Uterus (tissue), 4 donors: ENCODE measurements around the gene RREB1. TPM values are rescaled to one million over a fixed set of nuclear protein-coding genes. Genes with fewer than 3 reads are reported as not detected.

ENCODE experiments used
- DNase-seq, 2 donors: peaks; one replicate each; pipeline ENCODE4 v3.0.0-alpha.2; 2019 to 2020
- H3K27ac ChIP-seq, 2 donors: fragments of 200-600 bp; sonication (generic); 1 replicate in 1 of 2; 2 replicates in 1 of 2; pipeline ENCODE4 v1.5.1; 2016 to 2018
- H3K27me3 ChIP-seq, 2 donors: fragments of 200-600 bp; sonication (generic); one replicate each; pipeline ENCODE4 v1.5.1; 2018 to 2019; ENCODE audit warnings: control low read depth in 1 of 2
- H3K36me3 ChIP-seq, 2 donors: fragments of 200-600 bp; sonication (generic); one replicate each; pipeline ENCODE4 v1.5.1; 2019; ENCODE audit warnings: control low read depth in 1 of 2
- H3K4me1 ChIP-seq, 2 donors: fragments of 200-600 bp; sonication (generic); one replicate each; pipeline ENCODE4 v1.5.1; 2018 to 2019; ENCODE audit warnings: control low read depth in 1 of 2
- H3K4me3 ChIP-seq, 2 donors: fragments of 200-600 bp; sonication (generic); 1 replicate in 1 of 2; 2 replicates in 1 of 2; pipeline ENCODE4 v1.5.1; 2018 to 2019; ENCODE audit warnings: mild to moderate bottlenecking in 1 of 2
- H3K9me3 ChIP-seq, 2 donors: fragments of 200-600 bp; sonication (generic); one replicate each; pipeline ENCODE4 v1.5.1; 2019; ENCODE audit warnings: control low read depth in 1 of 2
- POLR2A ChIP-seq, 2 donors: fragments of 450-650 bp; IDR thresholded peaks; one replicate each; pipeline ENCODE4 v1.6.1; 2016; ENCODE audit warnings: antibody characterized with exemption in 2 of 2, mild to moderate bottlenecking in 1 of 2, moderate library complexity in 1 of 2
- intact Hi-C: fragments of 100-400 bp; cut with DNase I; formaldehyde crosslinking; loops from one replicate; pipeline ENCODE4 v1.15.1; 2023; ENCODE audit warnings: low total_unique reads
- total RNA-seq, 4 donors: library from RNA; depleted of rRNA in 3 of 4; stranded (reverse); fragments of >200 nt in 3 of 4; gene quantifications; one replicate each; pipeline versions ENCODE4 v1.1.0 to v1.2.4, GENCODE V29; 2014 to 2023
- TF ChIP-seq, protein P1 (sequence below), 4 experiments: fragments of 200-600 bp in 2 of 4; fragments of 450-650 bp in 2 of 4; sonication (generic) in 2 of 4; IDR thresholded peaks; one replicate each; pipeline ENCODE4 v1.5.1; 2016 to 2019; ENCODE audit warnings: antibody characterized with exemption in 4 of 4, mild to moderate bottlenecking in 2 of 4, moderate library complexity in 1 of 4
- donor health status: DM: yes; HTN: yes; CAD: no.

The RREB1 gene
- total RNA-seq, 4 donors from 2014 or later: 15.1 to 65.9 (median 22.7) TPM

- Histone ChIP-seq H3K27me3 (no peaks in the 10 kb centered on the region), H3K9me3 (no peaks in the 10 kb centered on the region), H3K36me3 (no peaks in the 10 kb centered on the region), H3K4me1 (peaks cover 0 to 5% of the 10 kb centered on the region in 2 donors), H3K4me3 (no peak overlapping the region), H3K27ac (peak overlapping the region in 1 of 2 donors; percentile 86)
- TF ChIP-seq, protein P1, sequence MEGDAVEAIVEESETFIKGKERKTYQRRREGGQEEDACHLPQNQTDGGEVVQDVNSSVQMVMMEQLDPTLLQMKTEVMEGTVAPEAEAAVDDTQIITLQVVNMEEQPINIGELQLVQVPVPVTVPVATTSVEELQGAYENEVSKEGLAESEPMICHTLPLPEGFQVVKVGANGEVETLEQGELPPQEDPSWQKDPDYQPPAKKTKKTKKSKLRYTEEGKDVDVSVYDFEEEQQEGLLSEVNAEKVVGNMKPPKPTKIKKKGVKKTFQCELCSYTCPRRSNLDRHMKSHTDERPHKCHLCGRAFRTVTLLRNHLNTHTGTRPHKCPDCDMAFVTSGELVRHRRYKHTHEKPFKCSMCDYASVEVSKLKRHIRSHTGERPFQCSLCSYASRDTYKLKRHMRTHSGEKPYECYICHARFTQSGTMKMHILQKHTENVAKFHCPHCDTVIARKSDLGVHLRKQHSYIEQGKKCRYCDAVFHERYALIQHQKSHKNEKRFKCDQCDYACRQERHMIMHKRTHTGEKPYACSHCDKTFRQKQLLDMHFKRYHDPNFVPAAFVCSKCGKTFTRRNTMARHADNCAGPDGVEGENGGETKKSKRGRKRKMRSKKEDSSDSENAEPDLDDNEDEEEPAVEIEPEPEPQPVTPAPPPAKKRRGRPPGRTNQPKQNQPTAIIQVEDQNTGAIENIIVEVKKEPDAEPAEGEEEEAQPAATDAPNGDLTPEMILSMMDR (IDR thresholded peaks at IDR 0.05): no peak
- TF ChIP-seq POLR2A (IDR thresholded peaks at IDR 0.05): no peak
- no peak for DNase-seq
- intact Hi-C loops: no loop called here
Observed at GRCh38 chr6:7148100-7148822, 40.5 kb downstream of the RREB1 start.

DNA sequence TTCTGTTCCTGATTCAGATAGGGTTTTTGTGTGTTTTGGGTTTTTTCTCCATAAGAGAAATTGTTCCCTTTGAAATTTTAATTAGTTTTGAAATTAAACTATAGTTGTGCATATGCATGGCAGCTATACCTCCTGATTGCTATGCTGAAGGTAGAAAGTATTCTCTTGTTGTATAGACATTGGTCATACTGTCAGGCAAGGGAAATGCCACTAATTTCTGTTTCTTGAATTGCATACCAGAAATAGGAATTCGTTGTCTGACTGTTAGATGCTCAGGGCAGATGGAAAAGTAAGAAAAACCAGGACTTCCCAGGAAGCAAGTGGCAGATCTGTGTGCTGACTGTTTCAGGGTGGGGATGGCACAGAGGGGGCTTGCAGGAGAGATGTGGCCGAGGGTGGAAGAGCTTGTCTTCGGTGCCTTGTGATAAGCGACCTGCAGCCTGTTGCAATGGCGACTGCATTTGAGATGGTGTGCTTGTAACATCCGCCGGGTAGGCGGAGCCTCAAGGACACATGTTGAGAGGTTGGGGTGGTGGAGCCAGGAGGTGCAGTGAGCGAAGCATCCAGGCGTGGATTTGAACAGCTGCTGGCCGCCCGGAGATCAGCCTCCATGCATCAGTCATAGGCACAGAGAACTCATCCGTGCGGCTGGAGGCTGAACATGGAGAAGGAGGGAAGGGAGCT lies 42.8 kb downstream of the RREB1 start:
- DNase-seq: no peak
- Histone ChIP-seq H3K4me3 (no peak overlapping the region), H3K27me3 (no peaks in the 10 kb centered on the region), H3K4me1 (peaks cover 5% of the 10 kb centered on the region in 2 donors), H3K36me3 (no peaks in the 10 kb centered on the region), H3K9me3 (no peaks in the 10 kb centered on the region), H3K27ac (no peak overlapping the region)
- TF ChIP-seq POLR2A (IDR thresholded peaks at IDR 0.05): no peak
- TF ChIP-seq, protein P1 (IDR thresholded peaks at IDR 0.05): no peak
- intact Hi-C loops: no loop called here

DNA sequence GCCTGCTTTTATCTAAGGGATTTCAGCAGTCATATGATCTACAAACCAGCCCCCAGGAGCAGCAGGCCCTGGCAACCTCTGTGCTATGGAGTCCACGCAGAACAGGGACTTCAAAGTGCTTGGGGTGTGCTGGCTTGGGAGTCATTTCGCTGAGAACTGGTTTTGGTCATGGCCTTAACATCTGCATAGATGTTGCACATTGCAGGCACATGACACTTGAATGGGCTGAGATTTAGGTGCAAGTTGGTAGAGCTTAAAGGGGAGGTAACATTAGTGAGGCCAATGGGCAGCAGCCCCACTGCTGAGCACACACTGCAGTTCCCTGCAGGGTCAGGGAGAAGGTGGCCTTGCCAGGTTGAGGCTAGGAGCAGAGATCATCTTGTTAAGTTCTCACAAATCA lies 43.6 kb downstream of the RREB1 start:
- intact Hi-C loops: no loop called here
- Histone ChIP-seq H3K36me3 (no peaks in the 10 kb centered on the region), H3K4me1 (peaks cover 5 to 8% of the 10 kb centered on the region in 2 donors), H3K9me3 (no peaks in the 10 kb centered on the region), H3K27me3 (no peaks in the 10 kb centered on the region), H3K4me3 (no peak overlapping the region), H3K27ac (no peak overlapping the region)
- DNase-seq: no peak
- TF ChIP-seq, protein P1 (IDR thresholded peaks at IDR 0.05): no peak
- no peak for TF ChIP-seq POLR2A (IDR thresholded peaks at IDR 0.05)

- no peaks in the 10 kb centered on the region for H3K9me3 ChIP-seq
- H3K4me3 ChIP-seq: no peak overlapping the region
- intact Hi-C loops: no loop called here
- no peaks in the 10 kb centered on the region for H3K36me3 ChIP-seq
- H3K27ac ChIP-seq: no peak overlapping the region
- no peaks in the 10 kb centered on the region for H3K27me3 ChIP-seq
- TF ChIP-seq, protein P1 (IDR thresholded peaks at IDR 0.05): no peak
- TF ChIP-seq POLR2A (IDR thresholded peaks at IDR 0.05): no peak
- no peak for DNase-seq
- H3K4me1 ChIP-seq: peaks cover 0 to 8% of the 10 kb centered on the region in 2 donors
Observed at GRCh38 chr6:7152462-7152861, 44.7 kb downstream of the RREB1 start.

DNA sequence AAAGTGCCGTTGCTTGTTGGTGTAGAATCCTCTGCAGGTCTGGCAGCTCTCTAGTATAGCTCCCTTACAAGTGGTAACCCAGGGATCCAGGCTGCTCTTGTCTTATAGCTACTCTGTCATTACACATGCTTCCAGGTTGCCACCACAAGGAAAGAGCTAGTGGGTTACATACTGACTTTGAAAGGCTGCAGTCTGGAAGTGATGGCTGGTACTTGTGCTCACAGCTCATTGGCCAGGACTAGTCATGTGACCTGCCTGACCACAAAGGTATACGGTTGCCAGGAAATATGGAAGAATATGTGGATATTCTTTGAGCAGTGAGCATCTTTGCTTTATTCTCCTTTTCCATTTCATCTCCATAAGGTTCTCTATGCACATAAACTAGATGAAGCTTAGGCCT lies 46.0 kb downstream of the RREB1 start:
- peaks cover 0 to 8% of the 10 kb centered on the region in 2 donors for H3K4me1 ChIP-seq
- no peaks in the 10 kb centered on the region for H3K9me3 ChIP-seq

More for the DNA sequence above, 46.0 kb downstream of the RREB1 start:
- no peak for DNase-seq
- TF ChIP-seq, protein P1 (IDR thresholded peaks at IDR 0.05): no peak
- no peak for TF ChIP-seq POLR2A (IDR thresholded peaks at IDR 0.05)
- no peaks in the 10 kb centered on the region for H3K36me3 ChIP-seq
- intact Hi-C loops: no loop called here
- no peak overlapping the region for H3K27ac ChIP-seq
- no peak overlapping the region for H3K4me3 ChIP-seq
- H3K27me3 ChIP-seq: no peaks in the 10 kb centered on the region
